ENCODE data around the gene ABHD1. TPM values are rescaled to one million over a fixed set of nuclear protein-coding genes. Genes with fewer than 3 reads are reported as not detected.

ABHD1 gene
- total RNA-seq, 1 donor from 2014 or later: 0.35 TPM

GRCh38 chr2:27091746-27092695 lies 31.6 kb upstream of the ABHD1 start:
- Histone ChIP-seq H3K36me3 (no peaks in the 10 kb centered on the region), H3K4me3 (no peak overlapping the region), H3K27ac (no peak overlapping the region), H3K4me1 (peaks cover 16% of the 10 kb centered on the region), H3K27me3 (no peaks in the 10 kb centered on the region), H3K9me3 (no peaks in the 10 kb centered on the region)
- DNase-seq (no peak), ATAC-seq (no peak)
- TF ChIP-seq CTCF (IDR thresholded peaks at IDR 0.05): no peak
- intact Hi-C loops (cut with DNase I): no loop called here

- Histone ChIP-seq H3K27me3 (no peaks in the 10 kb centered on the region), H3K9me3 (no peaks in the 10 kb centered on the region), H3K36me3 (no peaks in the 10 kb centered on the region), H3K4me3 (no peak overlapping the region), H3K27ac (no peak overlapping the region), H3K4me1 (peaks cover 8% of the 10 kb centered on the region)
- DNase-seq (no peak), ATAC-seq (no peak)
- intact Hi-C loops (cut with DNase I): no loop called here
- no peak for TF ChIP-seq CTCF (IDR thresholded peaks at IDR 0.05)
Observed at GRCh38 chr2:27092696-27093429, 30.8 kb upstream of the ABHD1 start.

- intact Hi-C loops (cut with DNase I): no loop called here
- H3K4me1 ChIP-seq: peaks cover 8% of the 10 kb centered on the region
- no peaks in the 10 kb centered on the region for H3K9me3 ChIP-seq
- no peak for TF ChIP-seq CTCF (IDR thresholded peaks at IDR 0.05)
- H3K4me3 ChIP-seq: no peak overlapping the region
- no peaks in the 10 kb centered on the region for H3K27me3 ChIP-seq
- no peaks in the 10 kb centered on the region for H3K36me3 ChIP-seq
- DNase-seq (no peak), ATAC-seq (no peak)
- H3K27ac ChIP-seq: no peak overlapping the region
Observed at GRCh38 chr2:27093430-27094352, 29.9 kb upstream of the ABHD1 start.

- ATAC-seq: no peak
- Histone ChIP-seq H3K27ac (no peak overlapping the region), H3K4me1 (peaks cover 8% of the 10 kb centered on the region), H3K36me3 (no peaks in the 10 kb centered on the region), H3K4me3 (no peak overlapping the region), H3K27me3 (no peaks in the 10 kb centered on the region), H3K9me3 (no peaks in the 10 kb centered on the region)
- no peak for TF ChIP-seq CTCF (IDR thresholded peaks at IDR 0.05)
- intact Hi-C loops (cut with DNase I): no loop called here
- no peak for DNase-seq
Observed at GRCh38 chr2:27094353-27094984, 29.1 kb upstream of the ABHD1 start.

GRCh38 chr2:27095427-27095744 lies 28.2 kb upstream of the ABHD1 start:
- no peaks in the 10 kb centered on the region for H3K9me3 ChIP-seq
- ATAC-seq (no peak), DNase-seq (no peak)
- no peaks in the 10 kb centered on the region for H3K27me3 ChIP-seq
- no peak overlapping the region for H3K27ac ChIP-seq
- H3K4me3 ChIP-seq: no peak overlapping the region
- peaks cover 8% of the 10 kb centered on the region for H3K4me1 ChIP-seq
- no peaks in the 10 kb centered on the region for H3K36me3 ChIP-seq
- intact Hi-C loops (cut with DNase I): no loop called here
- no peak for TF ChIP-seq CTCF (IDR thresholded peaks at IDR 0.05)

All from upper lobe of right lung (tissue), 1 donor.